OCI-M1 (cell line): ENCODE measurements around the gene KLHL7.

Source experiments
- DNase-seq: peaks from one replicate; lab custom pipeline; 2025; lab: John Stamatoyannopoulos, UW

KLHL7 gene, protein sequence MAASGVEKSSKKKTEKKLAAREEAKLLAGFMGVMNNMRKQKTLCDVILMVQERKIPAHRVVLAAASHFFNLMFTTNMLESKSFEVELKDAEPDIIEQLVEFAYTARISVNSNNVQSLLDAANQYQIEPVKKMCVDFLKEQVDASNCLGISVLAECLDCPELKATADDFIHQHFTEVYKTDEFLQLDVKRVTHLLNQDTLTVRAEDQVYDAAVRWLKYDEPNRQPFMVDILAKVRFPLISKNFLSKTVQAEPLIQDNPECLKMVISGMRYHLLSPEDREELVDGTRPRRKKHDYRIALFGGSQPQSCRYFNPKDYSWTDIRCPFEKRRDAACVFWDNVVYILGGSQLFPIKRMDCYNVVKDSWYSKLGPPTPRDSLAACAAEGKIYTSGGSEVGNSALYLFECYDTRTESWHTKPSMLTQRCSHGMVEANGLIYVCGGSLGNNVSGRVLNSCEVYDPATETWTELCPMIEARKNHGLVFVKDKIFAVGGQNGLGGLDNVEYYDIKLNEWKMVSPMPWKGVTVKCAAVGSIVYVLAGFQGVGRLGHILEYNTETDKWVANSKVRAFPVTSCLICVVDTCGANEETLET

DNA sequence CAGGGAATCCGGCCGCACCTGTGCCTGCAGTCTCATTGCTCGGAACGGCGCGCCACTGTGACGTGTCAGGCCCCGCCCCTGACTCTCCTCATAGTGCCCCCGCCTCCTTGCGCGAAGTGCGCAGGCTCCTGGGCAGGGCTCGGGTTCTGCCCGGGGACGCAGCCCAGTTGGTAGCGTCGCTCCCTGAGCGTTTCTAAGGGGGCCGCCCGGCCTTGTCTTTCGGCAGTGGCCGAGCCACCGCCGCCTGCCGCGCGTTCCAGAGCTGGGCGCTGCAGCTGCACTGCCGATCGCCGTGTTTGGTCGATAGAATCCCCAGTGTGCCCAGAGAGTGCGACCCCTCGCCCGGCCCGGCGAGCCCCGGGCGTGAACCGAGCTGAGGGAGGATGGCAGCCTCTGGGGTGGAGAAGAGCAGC lies at the start of gene KLHL7:
Gene KLHL7, plus strand, starts transcription at position 142 of the 413 bp plus-strand sequence. Its CDS starts 242 bp downstream, at position 384.
- peak; percentile 92 for DNase-seq

GRCh38 chr7:23058408-23059096 lies 47.0 kb upstream of the KLHL7 start:
- DNase-seq = peak; percentile 62

DNA sequence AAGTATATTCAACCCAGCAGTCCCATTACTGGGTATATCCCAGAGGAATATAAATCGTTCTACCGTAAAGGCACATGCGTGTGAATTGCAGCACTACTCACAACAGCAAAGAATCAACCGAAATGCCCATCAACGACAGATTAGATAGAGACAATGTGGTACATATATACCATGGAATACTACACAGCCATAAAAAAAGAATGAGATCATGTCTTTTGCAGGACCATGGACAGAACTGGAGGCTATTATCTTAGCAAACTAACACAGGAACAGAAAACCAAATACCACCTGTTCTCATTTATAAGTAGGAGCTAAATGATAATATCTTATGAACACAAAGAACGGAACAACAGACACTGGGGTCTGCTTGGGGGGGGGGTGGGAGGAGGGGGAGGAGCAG lies 44.3 kb upstream of the KLHL7 start:
- no peak for DNase-seq

DNA sequence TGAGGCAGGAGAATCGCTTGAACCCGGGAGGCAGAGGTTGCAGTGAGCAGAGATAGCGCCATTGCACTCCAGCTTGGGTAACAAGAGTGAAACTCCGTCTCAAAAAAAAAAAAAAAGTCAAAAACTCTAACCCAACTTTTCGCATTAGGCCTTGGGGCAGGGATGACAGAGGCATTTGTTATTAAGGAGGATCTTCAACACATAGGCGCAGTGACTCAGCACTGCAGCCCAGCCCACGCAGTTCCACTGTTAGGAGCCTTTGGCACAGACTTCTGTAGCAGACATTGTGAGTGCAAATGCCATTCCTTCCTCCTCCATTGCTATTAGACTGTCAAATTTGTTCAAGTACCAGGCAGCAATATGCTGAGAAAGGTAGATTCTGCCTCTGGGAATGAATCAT lies 43.1 kb upstream of the KLHL7 start:
- no peak for DNase-seq

GRCh38 chr7:23065974-23066373 lies 39.6 kb upstream of the KLHL7 start:
- no peak for DNase-seq

DNA sequence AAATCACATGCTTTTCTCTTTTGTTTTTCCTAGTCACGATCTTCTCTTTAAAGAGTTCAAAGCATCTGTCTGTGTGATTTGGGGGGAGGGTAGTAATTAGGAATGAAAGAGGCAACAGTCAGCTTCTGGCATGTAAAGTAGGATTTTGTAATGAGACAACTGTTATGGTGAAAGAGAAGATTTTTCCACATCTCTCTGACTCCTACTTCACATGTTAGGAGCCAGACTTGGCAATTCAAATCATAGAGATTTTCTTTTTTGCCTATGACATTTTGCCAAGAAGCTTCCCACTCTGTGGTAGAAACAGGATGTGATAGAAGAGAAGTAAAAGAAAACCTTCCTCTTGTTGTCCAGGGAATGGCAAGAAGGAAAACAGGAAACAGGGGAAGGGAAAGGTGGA lies 38.3 kb upstream of the KLHL7 start:
- no peak for DNase-seq

GRCh38 chr7:23072048-23072447 lies 33.5 kb upstream of the KLHL7 start:
- peak; percentile 33 for DNase-seq

GRCh38 chr7:23072922-23073321 lies 32.7 kb upstream of the KLHL7 start:
- DNase-seq = no peak

- DNase-seq = no peak
Observed at GRCh38 chr7:23074443-23075261, 30.9 kb upstream of the KLHL7 start.

- peak; percentile 3 for DNase-seq
Observed at GRCh38 chr7:23075571-23075970, 30.0 kb upstream of the KLHL7 start.

DNA sequence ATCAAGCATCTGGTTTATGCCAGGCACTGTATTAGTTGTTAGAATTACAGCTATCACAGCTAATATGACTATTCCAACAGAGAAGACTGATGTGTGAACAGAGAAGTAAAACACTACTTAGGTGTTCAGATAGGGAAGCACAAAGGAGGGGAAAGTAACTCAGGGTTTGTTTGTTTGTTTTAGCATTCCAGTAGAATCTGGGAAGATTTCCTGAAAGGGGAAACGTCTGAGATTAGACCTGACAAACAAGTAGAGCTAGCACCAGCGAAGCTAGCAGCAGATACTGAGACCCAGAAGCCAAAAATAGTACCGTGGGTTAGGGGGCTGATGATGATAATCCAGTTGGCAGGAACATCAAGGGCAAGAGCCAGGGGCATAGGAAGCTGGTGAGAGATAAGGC lies 28.8 kb upstream of the KLHL7 start:
- no peak for DNase-seq

DNA sequence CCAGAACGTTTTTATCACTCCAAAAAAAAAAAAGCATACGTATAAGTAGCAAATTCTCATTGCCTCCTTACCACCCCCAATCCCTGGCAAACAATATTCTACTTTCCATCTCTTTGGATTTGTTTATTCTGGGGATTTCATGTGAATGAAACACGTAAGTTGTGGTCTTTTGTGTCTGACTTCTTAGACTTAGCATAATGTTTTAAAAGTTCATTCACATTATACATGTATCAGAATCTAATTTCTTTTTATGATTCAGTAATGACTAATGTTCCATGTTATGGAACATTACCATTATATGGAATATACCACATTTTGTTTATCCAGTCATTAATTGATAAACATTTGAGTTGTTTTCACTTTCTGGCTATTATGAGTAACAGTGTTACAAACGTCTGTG lies 12.5 kb upstream of the KLHL7 start:
- DNase-seq = no peak

DNA sequence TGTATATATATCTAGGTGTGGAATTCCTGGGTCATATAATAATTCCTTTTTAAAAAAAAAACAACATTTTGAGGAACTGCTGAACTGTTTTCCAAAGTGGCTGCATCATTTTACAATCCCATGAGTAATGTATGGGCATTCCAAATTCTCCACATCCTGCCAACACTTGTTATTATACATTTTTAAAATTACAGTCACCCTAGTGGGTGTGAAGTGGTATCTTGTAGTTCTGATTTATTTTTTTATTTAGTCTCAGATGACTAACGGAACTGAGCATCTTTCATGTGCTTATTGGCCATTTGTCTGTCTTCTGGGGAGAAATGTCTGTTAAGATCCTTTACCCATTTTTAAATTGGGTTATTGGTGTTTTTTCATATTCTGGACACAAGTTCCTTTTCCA lies 12.0 kb upstream of the KLHL7 start:
- DNase-seq = no peak

DNA sequence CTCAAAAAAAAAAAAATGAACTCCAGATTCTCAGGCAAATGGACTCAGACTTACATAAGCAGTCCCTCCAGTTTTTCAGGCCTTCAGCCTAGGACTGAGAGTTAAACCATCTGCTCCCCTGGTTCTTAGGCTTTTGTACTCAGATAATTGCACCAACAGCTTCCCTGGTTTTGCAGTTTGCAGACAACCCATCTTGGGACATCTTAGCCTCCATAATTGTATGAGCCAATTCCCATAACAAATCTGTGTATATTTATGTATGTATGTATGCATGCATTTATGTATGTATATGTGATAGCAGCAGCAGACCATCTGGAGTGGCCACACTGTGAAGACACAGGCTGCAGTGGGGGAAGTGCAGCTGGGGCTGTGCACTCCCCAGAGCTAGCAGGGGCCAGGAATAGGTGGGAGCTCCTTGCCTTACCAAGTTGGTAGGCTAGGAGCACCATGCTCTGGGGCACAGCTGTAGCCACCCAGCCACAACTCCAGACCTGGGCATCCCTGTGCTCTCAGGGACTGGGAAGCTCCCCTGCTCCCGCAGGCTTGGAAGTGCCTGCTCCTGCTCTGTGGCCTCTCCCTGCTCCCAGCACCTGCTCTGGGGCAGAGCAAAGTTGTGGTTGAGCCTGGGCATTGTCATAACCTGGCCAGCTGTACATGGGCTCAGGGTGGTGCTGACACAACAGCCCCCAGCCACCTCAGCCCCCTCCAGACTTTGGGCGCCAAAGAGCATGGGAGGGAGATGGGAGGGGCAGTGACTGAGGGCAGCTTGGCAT lies 8.9 kb upstream of the KLHL7 start:
- DNase-seq = no peak

DNA sequence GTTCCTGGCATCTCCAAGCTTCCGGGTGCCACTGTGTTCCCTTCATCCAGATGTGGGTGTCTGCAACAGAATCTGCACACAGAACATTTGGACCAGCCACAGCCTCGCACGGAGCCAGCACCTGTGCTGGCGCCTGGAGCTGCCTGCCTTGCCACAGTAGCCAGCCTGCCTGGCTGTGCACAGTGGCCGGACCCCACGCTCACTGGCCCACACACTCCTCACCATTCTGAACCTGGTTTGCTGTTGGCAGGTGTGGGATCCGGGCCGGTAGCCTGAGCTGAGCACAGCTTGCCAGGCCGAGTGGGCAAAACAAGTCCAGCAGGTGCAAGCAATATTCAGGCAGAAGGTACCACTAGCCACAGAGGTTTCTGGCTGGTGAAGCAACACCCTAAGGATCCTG lies 7.6 kb upstream of the KLHL7 start:
- DNase-seq = no peak

DNA sequence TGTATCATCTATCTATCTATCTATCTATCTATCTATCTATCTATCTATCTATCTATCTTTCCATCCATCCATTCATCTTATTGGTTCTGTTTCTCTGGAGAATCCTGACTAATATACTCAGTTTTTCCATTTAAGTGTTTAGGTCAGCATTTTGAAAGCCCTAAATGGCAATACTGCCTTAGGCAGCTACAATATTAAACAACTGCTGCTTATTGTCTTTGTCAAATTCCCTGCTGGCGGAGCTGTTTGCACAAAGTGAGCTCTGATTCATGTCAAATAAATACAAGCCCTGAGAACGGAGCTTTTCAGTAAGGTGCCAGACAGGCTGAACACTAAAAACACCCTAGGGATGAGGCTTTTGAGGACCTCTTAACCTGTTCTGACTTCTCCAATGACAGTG lies 7.1 kb upstream of the KLHL7 start:
- no peak for DNase-seq

DNA sequence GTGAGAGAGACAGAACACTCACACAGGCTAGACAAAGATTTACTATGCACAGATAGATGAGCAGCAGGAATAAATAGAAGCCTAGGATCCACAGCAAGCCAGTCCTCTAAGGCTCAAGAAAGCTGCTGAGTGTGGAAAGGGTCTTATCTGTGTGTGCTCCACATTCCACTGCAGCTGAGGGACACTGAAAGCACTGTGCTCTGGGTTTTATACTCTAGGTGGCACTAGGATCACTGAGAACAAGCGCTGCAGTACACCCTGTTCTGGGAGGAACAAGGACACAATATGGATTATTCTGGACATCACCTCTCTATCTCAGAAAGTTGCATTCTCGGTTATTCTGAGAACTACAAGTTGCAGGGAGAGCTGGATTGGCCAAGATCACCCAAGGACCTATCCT lies 4.9 kb upstream of the KLHL7 start:
- DNase-seq = no peak

DNA sequence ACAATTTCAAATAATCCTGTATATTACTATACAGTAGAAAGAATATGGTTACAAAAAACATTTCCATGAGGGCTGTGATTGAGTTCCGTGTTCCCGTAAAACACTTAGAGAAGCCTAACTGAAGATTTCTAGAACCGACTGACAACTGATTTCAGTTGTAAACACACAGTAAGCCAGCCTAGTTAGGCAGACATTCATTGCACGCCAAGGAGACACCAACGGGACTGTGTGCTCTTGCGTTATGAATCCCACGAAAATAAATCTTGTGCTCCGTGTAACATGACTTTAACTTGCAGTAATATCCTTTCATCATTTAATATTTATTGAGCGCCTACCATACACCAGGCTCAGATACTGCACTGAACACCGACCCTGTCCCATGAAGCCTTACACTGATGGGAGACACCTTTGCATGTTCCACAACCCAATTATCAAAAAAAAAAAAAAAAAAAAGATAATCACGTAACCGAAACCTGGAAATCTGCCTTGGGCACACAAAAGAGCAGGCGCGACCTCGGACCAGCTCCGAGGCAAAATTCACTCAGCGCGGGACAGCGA lies 420 bp upstream of the KLHL7 start:
- peak; percentile 28 for DNase-seq

DNA sequence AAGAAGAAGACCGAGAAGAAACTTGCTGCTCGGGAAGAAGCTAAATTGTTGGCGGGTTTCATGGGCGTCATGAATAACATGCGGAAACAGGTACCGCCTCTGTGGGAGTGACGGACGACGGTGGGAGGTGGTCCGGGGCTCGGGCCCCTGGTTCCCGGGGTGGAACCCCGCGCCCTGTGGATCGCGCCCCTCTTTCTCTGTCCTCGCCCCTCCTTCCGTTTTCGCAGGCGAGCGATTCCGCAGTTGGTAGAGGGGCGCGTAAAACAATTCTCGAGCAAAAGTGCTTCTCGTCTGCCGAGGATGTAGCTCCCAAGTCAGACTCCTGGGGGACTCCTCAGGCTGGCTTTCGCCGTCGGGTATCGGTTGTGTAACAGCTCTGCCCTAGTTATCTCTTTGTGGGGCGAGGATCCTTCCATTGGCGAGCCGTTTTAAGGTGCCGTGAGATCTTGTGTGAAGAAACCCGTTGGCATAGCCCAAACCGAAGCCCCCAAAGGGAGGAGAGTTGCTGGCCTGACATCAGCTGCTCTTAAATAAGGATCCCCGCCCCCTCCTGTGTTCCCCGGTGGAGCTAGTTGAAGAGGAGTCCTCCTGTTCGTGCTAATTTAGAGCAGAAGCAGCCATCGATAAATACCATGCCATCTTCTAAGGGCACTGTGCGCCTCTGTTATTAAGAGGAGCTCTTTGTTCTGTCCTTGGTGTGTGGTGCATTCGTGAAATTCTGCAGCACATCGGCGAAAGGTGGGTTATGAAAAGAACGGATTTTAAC lies 655 bp downstream of the KLHL7 start:
- peak; percentile 71 for DNase-seq
